Activated naive CD8-positive, alpha-beta T cell treated with anti-CD3 and anti-CD28 coated beads for 36 hours (primary cell): ENCODE measurements around the gene SCGB3A2. TPM values are rescaled to one million over a fixed set of nuclear protein-coding genes. Genes with fewer than 3 reads are reported as not detected.

Source experiments
- DNase-seq: peaks from one replicate; pipeline ENCODE4 v3.0.0; 2021
- H3K27ac Mint-ChIP-seq: one replicate; pipeline ENCODE4 v1.8.0; 2022; ENCODE audit warnings: mild to moderate bottlenecking, moderate library complexity, mixed read lengths
- H3K27me3 Mint-ChIP-seq: one replicate; pipeline ENCODE4 v1.8.0; 2022; ENCODE audit warnings: mild to moderate bottlenecking, mixed read lengths
- H3K36me3 Mint-ChIP-seq: one replicate; pipeline ENCODE4 v1.8.0; 2021; ENCODE audit warnings: mild to moderate bottlenecking, mixed read lengths
- H3K4me1 Mint-ChIP-seq: one replicate; pipeline ENCODE4 v1.8.0; 2021; ENCODE audit warnings: mixed read lengths
- H3K4me3 Mint-ChIP-seq: one replicate; pipeline ENCODE4 v1.8.0; 2022; ENCODE audit warnings: mild to moderate bottlenecking, moderate library complexity, mixed read lengths
- H3K9me3 Mint-ChIP-seq: one replicate; pipeline ENCODE4 v1.8.0; 2022; ENCODE audit warnings: mixed read lengths
- total RNA-seq, 2 experiments: library from RNA; stranded (reverse); gene quantifications; one replicate each; pipeline ENCODE4 v1.2.3, GENCODE V29; 2021

The SCGB3A2 gene
- total RNA-seq, 2 experiments from 2014 or later: not detected

DNA sequence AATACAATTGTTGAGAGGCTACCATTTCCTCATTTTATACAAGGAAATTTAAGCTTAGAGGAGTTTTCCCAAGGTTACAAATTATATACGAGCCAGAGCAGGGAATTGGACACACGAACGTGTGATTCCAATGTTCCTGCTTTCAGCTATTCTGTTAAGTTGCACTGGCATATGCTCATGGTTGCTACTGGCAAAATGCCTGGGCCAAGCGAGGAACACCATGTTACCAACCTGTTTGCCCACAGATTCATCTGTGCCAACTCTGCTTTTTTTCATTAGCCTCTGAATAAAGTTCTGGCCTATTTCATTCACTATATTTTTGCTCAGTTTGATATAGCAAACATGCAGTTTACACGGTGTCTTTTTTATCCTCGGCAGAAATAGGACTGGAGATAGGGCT is 32.9 kb downstream of the SCGB3A2 start:
- H3K4me3 Mint-ChIP-seq: no peak overlapping the region
- no peak for DNase-seq
- no peaks in the 10 kb centered on the region for H3K4me1 Mint-ChIP-seq
- peaks cover 11% of the 10 kb centered on the region for H3K27me3 Mint-ChIP-seq
- no peaks in the 10 kb centered on the region for H3K36me3 Mint-ChIP-seq
- H3K9me3 Mint-ChIP-seq: no peaks in the 10 kb centered on the region
- H3K27ac Mint-ChIP-seq: no peak overlapping the region

DNA sequence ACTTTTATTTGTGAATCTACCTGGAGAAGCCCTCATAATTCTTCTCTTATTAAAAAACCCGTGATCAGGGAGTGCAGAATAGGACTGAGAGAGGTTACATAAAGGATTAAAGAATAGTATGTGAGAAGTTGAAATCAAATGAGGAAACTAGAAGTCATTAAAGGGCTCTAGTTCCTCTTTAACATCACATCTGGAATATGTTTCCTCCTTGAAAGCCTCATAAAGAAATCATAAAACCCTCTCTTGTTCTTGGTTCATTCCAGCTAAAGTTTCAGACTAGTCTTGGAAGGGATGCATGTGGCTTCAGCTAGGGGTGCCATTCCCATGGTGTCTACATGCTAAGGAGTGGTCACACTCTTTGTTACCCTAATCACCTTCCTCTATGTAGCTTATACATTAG is 33.5 kb downstream of the SCGB3A2 start:
- H3K27ac Mint-ChIP-seq: no peak overlapping the region
- no peaks in the 10 kb centered on the region for H3K4me1 Mint-ChIP-seq
- DNase-seq: no peak
- no peaks in the 10 kb centered on the region for H3K36me3 Mint-ChIP-seq
- H3K9me3 Mint-ChIP-seq: no peaks in the 10 kb centered on the region
- H3K4me3 Mint-ChIP-seq: no peak overlapping the region
- H3K27me3 Mint-ChIP-seq: peaks cover 11% of the 10 kb centered on the region

GRCh38 chr5:147913786-147914185 is 35.3 kb downstream of the SCGB3A2 start:
- no peaks in the 10 kb centered on the region for H3K9me3 Mint-ChIP-seq
- peaks cover 16% of the 10 kb centered on the region for H3K27me3 Mint-ChIP-seq
- no peak for DNase-seq
- no peak overlapping the region for H3K4me3 Mint-ChIP-seq
- H3K4me1 Mint-ChIP-seq: no peaks in the 10 kb centered on the region
- no peaks in the 10 kb centered on the region for H3K36me3 Mint-ChIP-seq
- H3K27ac Mint-ChIP-seq: no peak overlapping the region

GRCh38 chr5:147918101-147918685 is 39.7 kb downstream of the SCGB3A2 start:
- Mint-ChIP-seq H3K27me3 (peaks cover 16% of the 10 kb centered on the region), H3K36me3 (no peaks in the 10 kb centered on the region), H3K9me3 (no peaks in the 10 kb centered on the region), H3K4me3 (no peak overlapping the region), H3K4me1 (no peaks in the 10 kb centered on the region), H3K27ac (no peak overlapping the region)
- no peak for DNase-seq

- Mint-ChIP-seq H3K27ac (no peak overlapping the region), H3K4me1 (no peaks in the 10 kb centered on the region), H3K9me3 (no peaks in the 10 kb centered on the region), H3K27me3 (peaks cover 16% of the 10 kb centered on the region), H3K36me3 (no peaks in the 10 kb centered on the region), H3K4me3 (no peak overlapping the region)
- no peak for DNase-seq
These were observed 40.4 kb downstream of the SCGB3A2 start for GRCh38 chr5:147918899-147919298.

DNA sequence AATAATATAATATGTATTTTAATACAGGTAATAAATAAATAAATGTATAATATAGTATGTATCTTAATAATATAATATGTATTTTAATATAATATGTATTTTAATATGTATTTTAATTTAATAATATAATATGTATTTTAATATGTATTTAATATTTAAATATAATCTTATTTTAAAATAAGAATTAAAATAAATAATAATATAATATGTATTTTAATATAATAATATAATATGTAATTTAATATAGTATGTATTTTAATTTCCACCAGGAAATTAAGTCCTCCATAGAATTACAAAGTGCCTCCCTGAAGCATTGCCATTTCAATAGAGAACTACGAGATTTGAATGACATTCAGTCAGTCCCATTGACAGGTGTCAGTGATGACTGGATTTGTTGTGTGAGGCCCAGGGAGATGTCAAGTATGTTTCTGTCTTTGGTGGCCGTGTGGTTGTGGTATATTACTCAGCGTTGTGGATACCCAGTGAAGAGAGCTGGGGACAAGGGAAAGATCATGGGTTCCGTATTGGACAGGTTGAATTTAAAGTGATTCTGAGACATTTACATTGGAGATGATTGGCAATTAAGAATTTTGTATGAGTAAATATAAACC is 42.0 kb downstream of the SCGB3A2 start:
- no peaks in the 10 kb centered on the region for H3K9me3 Mint-ChIP-seq
- peaks cover 8% of the 10 kb centered on the region for H3K27me3 Mint-ChIP-seq
- no peak overlapping the region for H3K27ac Mint-ChIP-seq

GRCh38 chr5:147921136-147921535 is 42.6 kb downstream of the SCGB3A2 start:
- peaks cover 8% of the 10 kb centered on the region for H3K27me3 Mint-ChIP-seq
- H3K4me3 Mint-ChIP-seq: no peak overlapping the region
- H3K4me1 Mint-ChIP-seq: no peaks in the 10 kb centered on the region
- no peaks in the 10 kb centered on the region for H3K9me3 Mint-ChIP-seq
- no peaks in the 10 kb centered on the region for H3K36me3 Mint-ChIP-seq
- DNase-seq: no peak
- no peak overlapping the region for H3K27ac Mint-ChIP-seq

More for the DNA sequence above, 42.0 kb downstream of the SCGB3A2 start:
- Mint-ChIP-seq H3K4me3 (no peak overlapping the region), H3K36me3 (no peaks in the 10 kb centered on the region), H3K4me1 (no peaks in the 10 kb centered on the region)
- DNase-seq: no peak

- H3K27me3 Mint-ChIP-seq: peaks cover 4% of the 10 kb centered on the region
- H3K9me3 Mint-ChIP-seq: no peaks in the 10 kb centered on the region
- no peak overlapping the region for H3K4me3 Mint-ChIP-seq
- DNase-seq: no peak
- no peaks in the 10 kb centered on the region for H3K4me1 Mint-ChIP-seq
- H3K27ac Mint-ChIP-seq: no peak overlapping the region
- no peaks in the 10 kb centered on the region for H3K36me3 Mint-ChIP-seq
These were observed 46.5 kb downstream of the SCGB3A2 start for GRCh38 chr5:147925020-147925419.

DNA sequence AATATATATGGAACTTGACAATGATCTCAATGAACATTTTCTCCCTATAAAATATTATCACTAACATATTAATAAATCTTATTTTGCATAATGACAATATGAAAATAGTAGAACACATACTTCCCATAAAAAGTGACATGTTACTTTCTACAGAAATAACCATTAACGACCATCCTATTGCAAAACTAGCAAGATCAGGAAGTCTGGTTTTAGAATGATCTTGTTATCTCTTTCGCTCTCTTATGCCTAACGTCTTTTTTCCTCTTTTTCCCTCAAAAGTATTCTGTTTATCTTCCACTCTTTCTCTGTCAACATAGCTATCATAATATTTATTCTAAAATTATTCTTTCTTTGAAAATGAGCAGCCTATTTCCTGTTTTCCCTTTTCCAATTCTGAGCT is 49.4 kb downstream of the SCGB3A2 start:
- DNase-seq: no peak
- no peak overlapping the region for H3K27ac Mint-ChIP-seq
- peaks cover 2% of the 10 kb centered on the region for H3K9me3 Mint-ChIP-seq
- no peak overlapping the region for H3K4me3 Mint-ChIP-seq
- H3K36me3 Mint-ChIP-seq: no peaks in the 10 kb centered on the region
- H3K27me3 Mint-ChIP-seq: peaks cover 4% of the 10 kb centered on the region
- no peaks in the 10 kb centered on the region for H3K4me1 Mint-ChIP-seq

DNA sequence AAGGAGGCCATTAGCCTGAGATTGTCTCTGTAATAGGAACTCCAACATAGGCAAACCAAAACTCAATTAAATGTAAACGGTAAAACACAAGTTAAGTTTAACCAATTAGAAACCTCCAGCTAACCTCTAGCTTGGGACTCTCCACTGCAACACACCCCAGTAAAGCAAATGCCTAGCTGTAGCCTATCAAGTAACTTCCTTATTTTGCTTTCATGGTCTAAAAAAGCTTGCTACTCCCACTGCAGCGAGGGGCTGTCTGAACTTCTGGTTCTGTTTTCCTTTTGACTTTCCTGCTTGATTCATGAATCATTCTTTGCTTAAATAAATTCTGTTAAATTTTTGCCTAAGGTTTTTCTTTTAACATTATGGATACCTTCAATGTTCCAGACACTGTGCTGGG is 52.3 kb downstream of the SCGB3A2 start:
- no peaks in the 10 kb centered on the region for H3K36me3 Mint-ChIP-seq
- no peaks in the 10 kb centered on the region for H3K4me1 Mint-ChIP-seq
- no peaks in the 10 kb centered on the region for H3K27me3 Mint-ChIP-seq
- no peak for DNase-seq
- no peak overlapping the region for H3K4me3 Mint-ChIP-seq
- H3K9me3 Mint-ChIP-seq: peaks cover 2% of the 10 kb centered on the region
- H3K27ac Mint-ChIP-seq: no peak overlapping the region

Other genes with a start within 250 kb of the SCGB3A2 start
- gene JAKMIP2, start 96.0 kb upstream of the SCGB3A2 start, total RNA-seq: under 1 TPM; 0.58 to 0.98 TPM
- gene SPINK1, start 47.0 kb upstream of the SCGB3A2 start, total RNA-seq: not detected
- not detected for gene C5orf46, start 27.8 kb downstream of the SCGB3A2 start, total RNA-seq
- not detected for gene SPINK5, start 185.3 kb downstream of the SCGB3A2 start, total RNA-seq